SK-N-MC (cell line): Measurements from ENCODE around the gene CCNA2.

Source experiments
- DNase-seq: peaks from one replicate; pipeline ENCODE4 v3.0.0-alpha.2; 2011; ENCODE audit warnings: low read depth, low spot score
- H3K27ac ChIP-seq: fragments of 200-600 bp; sonication (generic); 2 replicates; pipeline ENCODE4 v1.5.1; 2016; ENCODE audit warnings: mixed run types
- H3K36me3 ChIP-seq: fragments of 200-600 bp; sonication (generic); 2 replicates; pipeline ENCODE4 v1.6.1; 2017; ENCODE audit warnings: antibody characterized with exemption, low read length, mixed read lengths; ENCODE audit not compliant: insufficient read depth
- H3K4me3 ChIP-seq: fragments of 200-600 bp; sonication (generic); 2 replicates; pipeline ENCODE4 v1.5.1; 2016
- H3K9ac ChIP-seq: fragments of 200-600 bp; sonication (generic); 2 replicates; pipeline ENCODE4 v1.8.0; 2017; ENCODE audit warnings: mixed run types, mixed read lengths; ENCODE audit not compliant: insufficient read length
- H3K9me3 ChIP-seq: fragments of 200-600 bp; sonication (generic); 2 replicates; pipeline ENCODE4 v1.6.1; 2017; ENCODE audit warnings: low read depth, mild to moderate bottlenecking, antibody characterized with exemption, low read length, moderate library complexity, mixed read lengths
- EZH2 ChIP-seq: fragments of 200-600 bp; sonication (generic); IDR thresholded peaks from one replicate; pipeline ENCODE4 v1.6.1; 2017; ENCODE audit warnings: antibody characterized with exemption
- FOXP2 ChIP-seq: optimal IDR thresholded peaks from 2 replicates; pipeline ENCODE3; 2011; ENCODE audit warnings: mild to moderate bottlenecking, moderate library complexity; ENCODE audit not compliant: insufficient read depth; ENCODE audit errors: extremely low read length, control extremely low read depth
- POLR2AphosphoS5 ChIP-seq: IDR thresholded peaks from 2 replicates; pipeline ENCODE4 v1.6.1; 2012; ENCODE audit warnings: mild to moderate bottlenecking, low read depth, low read length, borderline replicate concordance

The CCNA2 gene

DNA sequence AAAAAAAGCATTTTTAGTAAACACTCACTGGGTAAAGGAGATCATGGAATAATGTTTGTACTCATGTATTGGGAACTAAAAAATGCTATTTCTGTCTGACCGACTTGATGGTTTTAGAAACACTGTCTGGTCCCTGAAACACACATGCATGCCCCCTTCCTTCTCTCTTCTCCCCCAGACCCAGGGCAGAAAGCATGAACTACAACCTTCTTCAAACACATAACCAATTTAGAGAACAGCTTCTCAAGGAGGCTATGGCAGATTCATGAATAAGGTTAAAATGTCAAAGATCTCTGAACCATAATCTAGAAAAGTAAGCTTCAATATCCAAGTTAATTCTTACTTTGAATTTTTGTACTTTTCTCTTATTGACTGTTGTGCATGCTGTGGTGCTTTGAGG is 6.0 kb downstream of the CCNA2 start:
- Histone ChIP-seq H3K27ac (peak overlapping the region; percentile 33; the same call in 1 of the 2 replicates), H3K9me3 (no peaks in the 10 kb centered on the region), H3K4me3 (no peak overlapping the region), H3K9ac (no peak overlapping the region), H3K36me3 (peaks cover 96% of the 10 kb centered on the region)
- no peak for TF ChIP-seq FOXP2
- no peak; the same call in 1 of the 2 replicates for TF ChIP-seq POLR2AphosphoS5
- no peak for TF ChIP-seq EZH2
- DNase-seq = no peak

DNA sequence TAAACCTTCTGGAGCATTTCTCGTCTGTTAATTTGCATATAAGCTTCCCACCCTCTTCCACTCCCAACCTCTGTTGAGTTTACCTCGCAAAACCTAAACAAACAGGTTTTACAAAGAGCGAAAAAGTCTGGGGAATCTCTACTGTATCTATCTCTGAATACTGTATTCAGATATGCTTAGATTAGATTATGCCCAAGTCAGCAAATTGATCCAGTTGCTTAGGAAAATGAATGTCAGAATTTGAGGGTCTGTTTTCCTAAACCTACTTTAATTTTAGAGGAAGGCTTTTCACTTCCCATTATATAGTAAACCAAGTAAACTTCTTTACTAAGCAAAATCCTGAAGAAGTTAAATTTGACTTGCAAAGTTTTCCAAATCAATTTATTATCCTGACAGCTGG is 6.7 kb downstream of the CCNA2 start:
- Histone ChIP-seq H3K4me3 (no peak overlapping the region), H3K27ac (peak overlapping the region; percentile 33), H3K9ac (no peak overlapping the region), H3K36me3 (peaks cover 98% of the 10 kb centered on the region), H3K9me3 (no peaks in the 10 kb centered on the region)
- no peak for DNase-seq
- no peak for TF ChIP-seq EZH2
- no peak for TF ChIP-seq FOXP2
- TF ChIP-seq POLR2AphosphoS5 = no peak

DNA sequence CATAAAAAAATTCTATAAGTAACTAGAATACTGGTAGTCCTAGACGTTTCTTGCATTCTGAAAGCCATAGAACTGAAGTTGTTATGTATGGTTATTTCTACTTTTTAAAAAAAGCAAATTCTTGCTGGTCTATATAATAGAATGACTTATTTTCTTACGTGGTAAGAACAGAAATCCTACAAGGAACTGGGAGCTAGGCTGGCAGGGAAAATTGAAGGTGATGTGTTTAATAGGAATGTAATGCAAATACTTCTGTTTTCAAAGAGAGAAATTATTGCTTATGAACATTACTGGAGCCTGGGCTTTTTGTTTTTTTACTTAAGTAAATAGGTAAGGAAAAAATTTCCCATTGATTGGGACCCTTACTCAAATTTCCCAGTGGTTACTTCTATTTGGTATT is 8.9 kb downstream of the CCNA2 start:
- Histone ChIP-seq H3K4me3 (no peak overlapping the region), H3K27ac (no peak overlapping the region), H3K36me3 (peaks cover 95% of the 10 kb centered on the region), H3K9ac (no peak overlapping the region), H3K9me3 (no peaks in the 10 kb centered on the region)
- no peak for DNase-seq
- TF ChIP-seq FOXP2 = no peak
- no peak for TF ChIP-seq EZH2
- no peak for TF ChIP-seq POLR2AphosphoS5

DNA sequence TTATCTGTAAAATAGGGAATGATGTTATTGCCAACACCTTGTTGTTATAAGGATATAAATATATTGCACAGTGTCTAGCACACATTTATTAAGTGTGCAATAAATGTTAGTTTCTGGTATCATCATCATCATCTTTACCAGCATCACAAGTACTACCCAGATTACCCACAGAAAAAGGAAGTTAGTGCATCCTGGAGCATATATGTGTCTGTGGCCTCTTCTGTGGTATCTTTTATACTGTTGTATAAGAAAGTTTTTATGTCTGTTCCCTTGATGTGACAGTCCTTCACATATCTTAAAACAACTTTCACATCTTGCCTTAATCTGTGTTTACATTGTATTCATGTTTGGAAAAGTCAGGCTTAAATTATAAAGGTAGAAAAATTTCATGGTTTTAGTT is 12.6 kb downstream of the CCNA2 start:
- Histone ChIP-seq H3K9ac (no peak overlapping the region), H3K9me3 (no peaks in the 10 kb centered on the region), H3K36me3 (peaks cover 94% of the 10 kb centered on the region), H3K4me3 (no peak overlapping the region), H3K27ac (no peak overlapping the region)
- TF ChIP-seq POLR2AphosphoS5 (no peak), FOXP2 (no peak), EZH2 (no peak)
- DNase-seq = no peak

DNA sequence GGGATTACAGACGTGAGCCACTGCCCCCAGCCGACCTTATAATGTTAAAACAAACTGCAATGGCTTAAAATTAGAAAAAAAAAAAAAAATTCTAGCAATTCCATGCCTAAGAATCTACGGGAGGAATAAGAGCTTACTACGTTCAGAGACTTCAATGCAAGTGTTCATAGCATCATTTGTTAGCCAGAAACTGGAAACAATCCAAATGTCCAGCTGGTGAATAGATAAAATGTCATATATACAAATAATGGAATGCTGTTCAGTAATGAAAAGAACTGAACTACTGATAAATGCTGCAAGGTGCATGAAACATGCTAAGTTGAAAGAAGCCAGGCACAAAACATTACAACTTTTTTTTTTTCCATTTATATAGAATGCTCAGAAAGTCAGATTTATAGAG is 17.3 kb downstream of the CCNA2 start:
- no peak for DNase-seq
- Histone ChIP-seq H3K36me3 (peaks cover 91% of the 10 kb centered on the region), H3K4me3 (no peak overlapping the region), H3K27ac (no peak overlapping the region), H3K9me3 (no peaks in the 10 kb centered on the region), H3K9ac (no peak overlapping the region)
- TF ChIP-seq FOXP2 = no peak
- TF ChIP-seq POLR2AphosphoS5 = no peak
- no peak for TF ChIP-seq EZH2

DNA sequence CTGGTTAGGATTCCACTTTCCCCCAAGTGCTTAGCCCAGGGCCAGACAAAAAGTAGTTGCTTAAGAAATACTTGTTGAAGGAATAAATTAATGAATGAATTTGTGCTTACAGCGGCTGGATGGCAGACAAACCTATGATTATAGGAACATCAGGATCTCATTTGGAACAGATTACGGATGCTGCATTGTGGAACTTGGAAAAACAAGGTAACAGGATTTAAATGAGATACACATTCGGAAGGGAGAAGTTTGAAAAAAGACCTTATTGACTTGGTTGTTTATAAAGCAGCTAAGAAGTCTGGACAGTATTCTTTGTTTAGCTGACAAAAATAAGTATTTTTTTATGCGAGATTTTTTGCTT is 22.0 kb downstream of the CCNA2 start:
- peak overlapping the region; percentile 91 for H3K27ac ChIP-seq
- H3K9me3 ChIP-seq = no peaks in the 10 kb centered on the region
- peak overlapping the region; percentile 96 for H3K9ac ChIP-seq
- H3K36me3 ChIP-seq = peaks cover 48% of the 10 kb centered on the region
- peak overlapping the region; percentile 90 for H3K4me3 ChIP-seq
- DNase-seq = no peak
- TF ChIP-seq POLR2AphosphoS5 (no peak), FOXP2 (no peak), EZH2 (no peak)

DNA sequence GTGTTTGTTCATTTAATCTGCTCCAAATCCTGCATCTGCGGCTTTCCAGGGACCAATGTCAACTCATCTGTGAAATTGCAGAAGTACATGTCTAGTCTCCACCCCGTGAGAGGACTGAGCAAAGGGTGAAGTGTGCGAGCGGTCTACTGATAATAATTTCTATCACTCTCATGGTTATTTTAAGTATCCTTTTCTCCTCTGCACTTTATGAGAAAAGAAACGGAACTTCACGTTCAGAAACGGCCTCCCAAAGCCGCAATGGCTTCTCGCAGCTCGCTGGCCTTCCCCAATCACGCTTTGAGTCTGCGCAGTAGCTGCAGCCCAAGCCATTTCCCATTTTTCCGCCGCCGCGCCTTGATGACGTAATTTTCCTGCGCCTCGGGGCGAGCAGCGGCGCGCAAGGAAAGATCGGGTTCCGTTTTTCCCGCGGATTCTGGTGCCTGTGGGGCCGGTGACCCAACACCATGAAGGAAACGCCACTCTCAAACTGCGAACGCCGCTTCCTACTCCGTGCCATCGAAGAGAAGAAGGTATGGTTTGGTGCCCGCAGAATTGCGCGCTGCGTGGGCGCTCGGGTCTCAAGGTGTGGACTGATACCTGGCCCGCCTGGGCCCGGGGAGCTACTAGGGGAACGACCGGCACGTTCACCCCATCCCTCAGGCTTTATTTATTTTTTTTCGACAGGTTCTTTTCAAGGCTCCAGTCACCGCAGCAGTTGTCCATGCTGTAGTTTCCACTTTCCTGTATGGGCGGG is 22.5 kb downstream of the CCNA2 start, which contains the start of gene EXOSC9:
EXOSC9 (plus strand) TSS at position 363 of the 754 bp plus-strand sequence; CDS start at position 465, 102 bp downstream.
- TF ChIP-seq FOXP2 (no peak), POLR2AphosphoS5 (peak; percentile 95)
- DNase-seq = peak; percentile 86

DNA sequence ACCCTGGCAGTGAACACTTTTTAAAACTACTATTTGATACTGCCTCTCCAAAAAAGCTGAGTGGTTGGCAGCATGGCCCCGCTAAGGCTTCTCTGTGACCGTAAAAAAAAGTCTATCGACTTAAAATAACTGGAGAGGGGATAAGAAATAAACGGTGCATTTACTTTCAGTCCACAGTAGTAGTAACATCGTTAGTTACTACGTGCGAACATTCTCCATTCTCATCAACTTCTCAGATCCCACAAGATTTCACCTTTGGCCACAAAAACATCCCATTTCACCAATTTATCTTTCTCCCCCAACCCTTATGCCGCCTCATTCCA is 23.1 kb downstream of the CCNA2 start:
- TF ChIP-seq FOXP2 (no peak), EZH2 (no peak), POLR2AphosphoS5 (no peak)
- peak overlapping the region; percentile 90 for H3K4me3 ChIP-seq
- H3K27ac ChIP-seq = peak overlapping the region; percentile 91
- H3K9ac ChIP-seq = peak overlapping the region; percentile 96
- H3K9me3 ChIP-seq = no peaks in the 10 kb centered on the region
- H3K36me3 ChIP-seq = peaks cover 38% of the 10 kb centered on the region
- DNase-seq = no peak

More for the DNA sequence above, 22.5 kb downstream of the CCNA2 start, which contains the start of gene EXOSC9:
- Histone ChIP-seq H3K9me3 (no peaks in the 10 kb centered on the region), H3K9ac (peak within 1 kb of the TSS; percentile 96), H3K4me3 (peak within 1 kb of the TSS; percentile 90), H3K36me3 (peaks cover 42% of the 10 kb centered on the region), H3K27ac (peak within 1 kb of the TSS; percentile 91)
